NB4 (cell line): ENCODE measurements around the gene LSM6.

ENCODE experiments used
- DNase-seq: peaks from one replicate; pipeline ENCODE4 v3.0.0; 2010; ENCODE audit warnings: low read depth
- H3K4me3 ChIP-seq: one replicate; pipeline ENCODE4 v1.5.1; 2011; ENCODE audit warnings: mild to moderate bottlenecking, low read depth, low read length, moderate library complexity
- CTCF ChIP-seq: IDR thresholded peaks from one replicate; pipeline ENCODE4 v1.5.1; 2012; ENCODE audit warnings: low read depth, low read length
- MAX ChIP-seq: IDR thresholded peaks from 2 replicates; pipeline ENCODE4 v1.6.1; 2011; ENCODE audit warnings: low read depth, low read length
- MYC ChIP-seq: IDR thresholded peaks from 2 replicates; pipeline ENCODE4 v1.6.1; 2011; ENCODE audit warnings: low read depth, low read length
- POLR2A ChIP-seq: IDR thresholded peaks from 2 replicates; pipeline ENCODE4 v1.6.1; 2011; ENCODE audit warnings: mild to moderate bottlenecking; ENCODE audit not compliant: insufficient read length; ENCODE audit errors: extremely low read depth

LSM6 gene

GRCh38 chr4:146143888-146144287, 31.6 kb upstream of the LSM6 start:
- peak; percentile 50 for DNase-seq
- TF ChIP-seq MAX, result no peak
- no peak for TF ChIP-seq MYC
- TF ChIP-seq POLR2A, result no peak
- no peak for TF ChIP-seq CTCF
- H3K4me3 ChIP-seq, result no peak overlapping the region

GRCh38 chr4:146146918-146147317, 28.6 kb upstream of the LSM6 start:
- TF ChIP-seq CTCF (no peak), POLR2A (no peak), MAX (no peak), MYC (no peak)
- DNase-seq, result no peak
- no peak overlapping the region for H3K4me3 ChIP-seq

DNA sequence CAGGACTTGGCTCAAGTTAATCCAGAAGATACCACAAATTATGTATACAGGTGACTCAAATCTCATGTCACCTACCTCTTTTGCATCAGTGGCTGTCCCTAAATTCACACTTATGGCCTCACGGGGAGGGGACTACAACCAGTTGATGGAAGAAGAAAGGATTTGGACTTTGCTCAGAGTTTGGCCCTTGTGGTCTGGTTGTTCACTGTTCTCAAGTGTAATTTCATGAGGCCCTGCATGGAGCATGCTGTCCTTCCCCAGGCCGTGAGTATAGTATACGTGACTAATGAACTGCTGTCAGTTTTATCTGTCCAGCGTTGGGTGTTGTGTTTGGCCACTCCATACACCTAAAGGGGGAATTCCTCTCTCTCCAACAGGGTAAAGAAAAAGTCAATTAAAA, 27.5 kb upstream of the LSM6 start:
- no peak for TF ChIP-seq MAX
- no peak for TF ChIP-seq MYC
- no peak for TF ChIP-seq CTCF
- TF ChIP-seq POLR2A, result no peak
- no peak overlapping the region for H3K4me3 ChIP-seq
- DNase-seq, result no peak

- H3K4me3 ChIP-seq, result no peak overlapping the region
- TF ChIP-seq MYC (no peak), CTCF (no peak), POLR2A (no peak), MAX (no peak)
- no peak for DNase-seq
Measured at GRCh38 chr4:146154057-146154456, 21.5 kb upstream of the LSM6 start.

DNA sequence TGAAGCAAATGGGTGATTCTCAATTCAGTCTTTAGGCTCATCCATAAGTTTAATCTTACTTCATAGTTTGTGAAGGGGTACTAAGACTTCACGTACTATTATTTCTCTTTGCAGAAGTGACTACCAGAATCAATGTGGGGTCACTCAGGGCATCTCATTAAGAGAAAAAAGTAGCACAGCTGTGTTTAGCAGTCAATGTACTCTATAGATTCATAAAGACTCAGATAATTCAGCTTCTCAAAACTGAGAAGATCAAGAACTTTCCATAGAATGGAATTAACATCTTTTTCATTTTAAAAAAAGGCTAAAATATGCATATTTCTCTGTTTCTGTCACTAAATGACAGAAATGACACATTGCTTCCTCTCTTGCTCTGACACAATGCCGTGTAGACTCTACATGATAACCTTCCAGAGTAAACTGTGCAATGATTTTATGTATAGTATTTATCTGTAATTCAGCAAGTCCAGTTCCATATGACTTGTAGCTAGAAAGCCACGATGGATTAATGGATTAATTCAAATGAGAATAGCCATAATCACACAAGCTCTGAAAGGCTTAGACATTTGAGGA, 20.3 kb upstream of the LSM6 start:
- TF ChIP-seq MAX (no peak), POLR2A (no peak), CTCF (no peak), MYC (no peak)
- DNase-seq, result no peak
- no peak overlapping the region for H3K4me3 ChIP-seq
